ENCODE data around the gene PRDM16.

PRDM16 gene

DNA sequence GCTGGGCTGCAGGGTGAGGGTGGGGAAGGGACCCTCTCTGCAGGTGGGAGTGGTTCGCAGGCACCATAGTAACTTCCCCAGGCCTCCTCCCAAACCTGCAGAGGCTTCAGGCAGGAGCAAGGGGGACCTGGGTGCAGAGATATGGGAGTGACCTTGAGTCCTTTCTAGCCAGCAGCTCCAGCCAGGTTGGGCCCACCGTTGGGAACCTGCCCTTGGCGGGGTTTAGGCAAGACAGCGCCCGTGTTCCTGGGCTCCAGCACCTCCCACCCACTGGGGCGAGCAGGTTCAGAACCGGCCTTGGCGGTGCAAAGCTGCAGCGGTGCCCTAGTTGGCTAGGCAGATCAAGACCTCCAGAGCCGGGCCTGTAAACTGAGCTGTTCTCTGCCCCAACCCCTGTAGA lies 2.2 kb upstream of the PRDM16 start:
- Histone ChIP-seq H3K9ac (ENCODE audit: low read length) (no peak overlapping the region), H3K79me2 (ENCODE audit: low read length) (no peaks in the 10 kb centered on the region), H3K4me1 (ENCODE audit: low read length) (no peaks in the 10 kb centered on the region), H3K4me2 (ENCODE audit: low read depth, low read length) (no peak overlapping the region), H2AFZ (ENCODE audit: low read length) (no peak overlapping the region), H3K27me3 (replicated peaks; ENCODE audit: insufficient read depth, low read length) (peaks cover 76% of the 10 kb centered on the region), H4K20me1 (ENCODE audit: insufficient read depth, low read length) (no peaks in the 10 kb centered on the region), H3K27ac (ENCODE audit: low read length) (no peak overlapping the region), H3F3A (ENCODE audit: insufficient read depth, low read length) (no peaks in the 10 kb centered on the region), H3K36me3 (replicated peaks; ENCODE audit: insufficient read depth, low read length) (no peaks in the 10 kb centered on the region), H3K9me3 (replicated peaks; ENCODE audit: insufficient read depth, low read length) (no peaks in the 10 kb centered on the region), H3K9me2 (replicated peaks; ENCODE audit: insufficient read depth, low read length) (no peaks in the 10 kb centered on the region), H3K4me3 (ENCODE audit: low read length) (no peak overlapping the region)
- DNase-seq: no peak
- no peak for TF ChIP-seq EZH2 (optimal IDR thresholded peaks at IDR 0.05; ENCODE audit: low read depth, low read length)
- TF ChIP-seq CTCF (IDR thresholded peaks at IDR 0.05; ENCODE audit: low read length): no peak

GRCh38 chr1:3067301-3067670 lies 1.7 kb upstream of the PRDM16 start:
- H3K9ac ChIP-seq (ENCODE audit: low read length): no peak overlapping the region
- no peak for DNase-seq
- H3K27ac ChIP-seq (ENCODE audit: low read length): no peak overlapping the region
- H4K20me1 ChIP-seq (ENCODE audit: insufficient read depth, low read length): no peaks in the 10 kb centered on the region
- H3K4me1 ChIP-seq (ENCODE audit: low read length): no peaks in the 10 kb centered on the region
- H3F3A ChIP-seq (ENCODE audit: insufficient read depth, low read length): no peaks in the 10 kb centered on the region
- no peaks in the 10 kb centered on the region for H3K9me3 ChIP-seq (replicated peaks; ENCODE audit: insufficient read depth, low read length)
- H3K36me3 ChIP-seq (replicated peaks; ENCODE audit: insufficient read depth, low read length): no peaks in the 10 kb centered on the region
- peaks cover 77% of the 10 kb centered on the region for H3K27me3 ChIP-seq (replicated peaks; ENCODE audit: insufficient read depth, low read length)
- no peak overlapping the region for H2AFZ ChIP-seq (ENCODE audit: low read length)
- H3K4me3 ChIP-seq (ENCODE audit: low read length): no peak overlapping the region
- TF ChIP-seq CTCF (IDR thresholded peaks at IDR 0.05; ENCODE audit: low read length): no peak
- no peak for TF ChIP-seq EZH2phosphoT487 (IDR thresholded peaks at IDR 0.05; ENCODE audit: low read length)
- no peak for TF ChIP-seq EZH2 (optimal IDR thresholded peaks at IDR 0.05; ENCODE audit: low read depth, low read length)
- no peaks in the 10 kb centered on the region for H3K9me2 ChIP-seq (replicated peaks; ENCODE audit: insufficient read depth, low read length)
- H3K79me2 ChIP-seq (ENCODE audit: low read length): no peaks in the 10 kb centered on the region
- no peak overlapping the region for H3K4me2 ChIP-seq (ENCODE audit: low read depth, low read length)

GRCh38 chr1:3067671-3068563 lies 1.1 kb upstream of the PRDM16 start:
- TF ChIP-seq EZH2 (optimal IDR thresholded peaks at IDR 0.05; ENCODE audit: low read depth, low read length): no peak
- TF ChIP-seq EZH2phosphoT487 (IDR thresholded peaks at IDR 0.05; ENCODE audit: low read length): no peak
- no peak for TF ChIP-seq CTCF (IDR thresholded peaks at IDR 0.05; ENCODE audit: low read length)
- H3K27ac ChIP-seq (ENCODE audit: low read length): no peak overlapping the region
- H3K9me2 ChIP-seq (replicated peaks; ENCODE audit: insufficient read depth, low read length): no peaks in the 10 kb centered on the region
- no peaks in the 10 kb centered on the region for H3K79me2 ChIP-seq (ENCODE audit: low read length)
- H2AFZ ChIP-seq (ENCODE audit: low read length): no peak overlapping the region
- no peaks in the 10 kb centered on the region for H3K9me3 ChIP-seq (replicated peaks; ENCODE audit: insufficient read depth, low read length)
- H4K20me1 ChIP-seq (ENCODE audit: insufficient read depth, low read length): no peaks in the 10 kb centered on the region
- no peaks in the 10 kb centered on the region for H3F3A ChIP-seq (ENCODE audit: insufficient read depth, low read length)
- DNase-seq: no peak
- no peak overlapping the region for H3K4me2 ChIP-seq (ENCODE audit: low read depth, low read length)
- no peak overlapping the region for H3K9ac ChIP-seq (ENCODE audit: low read length)
- H3K36me3 ChIP-seq (replicated peaks; ENCODE audit: insufficient read depth, low read length): no peaks in the 10 kb centered on the region
- H3K27me3 ChIP-seq (replicated peaks; ENCODE audit: insufficient read depth, low read length): peaks cover 77% of the 10 kb centered on the region
- H3K4me1 ChIP-seq (ENCODE audit: low read length): no peaks in the 10 kb centered on the region
- no peak overlapping the region for H3K4me3 ChIP-seq (ENCODE audit: low read length)
